WERI-Rb-1 (cell line): Measurements from ENCODE around the gene DPEP2NB.

Experiments used
- DNase-seq: peaks from one replicate; pipeline ENCODE4 v3.0.0-alpha.2; 2020
- H3K27ac ChIP-seq: fragments of 250-450 bp; sonication (Bioruptor Pico); 2 replicates; pipeline ENCODE4 v1.5.1; 2020; ENCODE audit warnings: mild to moderate bottlenecking, moderate library complexity
- H3K27me3 ChIP-seq: fragments of 250-450 bp; sonication (Bioruptor Pico); 2 replicates; pipeline ENCODE4 v1.5.1; 2021; ENCODE audit warnings: mild to moderate bottlenecking, low read depth, moderate library complexity; ENCODE audit not compliant: insufficient read depth, severe bottlenecking
- H3K36me3 ChIP-seq: fragments of 250-450 bp; sonication (Bioruptor Pico); 2 replicates; pipeline ENCODE4 v1.5.1; 2020; ENCODE audit warnings: mild to moderate bottlenecking, moderate library complexity
- H3K4me3 ChIP-seq: 2 replicates; pipeline ENCODE4 v1.5.1; 2011; ENCODE audit warnings: low read depth, mild to moderate bottlenecking, control low read depth, low read length
- H3K9me3 ChIP-seq: fragments of 250-450 bp; sonication (Bioruptor Pico); 2 replicates; pipeline ENCODE4 v1.5.1; 2021; ENCODE audit warnings: mild to moderate bottlenecking, moderate library complexity; ENCODE audit not compliant: severe bottlenecking
- TF ChIP-seq, protein P1 (sequence below): IDR thresholded peaks from 2 replicates; pipeline ENCODE4 v1.5.1; 2011; ENCODE audit warnings: low read depth, mild to moderate bottlenecking, control low read depth, inconsistent platforms, low read length

The DPEP2NB gene

DNA sequence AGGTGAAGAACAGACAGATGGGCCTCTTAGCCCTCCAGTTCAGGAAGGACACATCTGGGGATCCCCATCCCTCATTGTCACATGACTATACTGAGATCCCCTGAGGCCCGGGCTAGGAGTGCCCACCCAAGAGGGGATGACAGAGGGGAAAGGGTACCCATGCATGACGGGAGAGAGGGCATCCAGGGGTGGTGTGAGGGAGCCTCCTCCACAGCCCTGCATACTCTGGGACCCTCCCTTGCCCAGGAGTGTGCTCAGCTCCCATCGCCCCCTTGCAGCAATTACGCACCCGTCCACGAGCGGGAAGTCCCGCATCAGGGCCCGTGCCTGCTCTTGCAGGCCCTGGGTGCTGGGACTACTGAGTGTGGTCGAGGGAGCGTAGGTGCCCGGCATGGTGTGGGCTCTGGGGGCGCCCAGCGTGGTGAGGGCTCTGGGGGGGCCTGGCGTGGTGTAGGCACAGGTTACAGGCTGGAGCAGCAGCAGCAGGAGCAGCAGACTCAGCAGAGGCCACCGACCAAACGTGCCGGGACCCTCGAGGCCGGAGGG lies 23.0 kb downstream of the DPEP2NB start:
- no peaks in the 10 kb centered on the region for H3K27me3 ChIP-seq
- TF ChIP-seq, protein P1, sequence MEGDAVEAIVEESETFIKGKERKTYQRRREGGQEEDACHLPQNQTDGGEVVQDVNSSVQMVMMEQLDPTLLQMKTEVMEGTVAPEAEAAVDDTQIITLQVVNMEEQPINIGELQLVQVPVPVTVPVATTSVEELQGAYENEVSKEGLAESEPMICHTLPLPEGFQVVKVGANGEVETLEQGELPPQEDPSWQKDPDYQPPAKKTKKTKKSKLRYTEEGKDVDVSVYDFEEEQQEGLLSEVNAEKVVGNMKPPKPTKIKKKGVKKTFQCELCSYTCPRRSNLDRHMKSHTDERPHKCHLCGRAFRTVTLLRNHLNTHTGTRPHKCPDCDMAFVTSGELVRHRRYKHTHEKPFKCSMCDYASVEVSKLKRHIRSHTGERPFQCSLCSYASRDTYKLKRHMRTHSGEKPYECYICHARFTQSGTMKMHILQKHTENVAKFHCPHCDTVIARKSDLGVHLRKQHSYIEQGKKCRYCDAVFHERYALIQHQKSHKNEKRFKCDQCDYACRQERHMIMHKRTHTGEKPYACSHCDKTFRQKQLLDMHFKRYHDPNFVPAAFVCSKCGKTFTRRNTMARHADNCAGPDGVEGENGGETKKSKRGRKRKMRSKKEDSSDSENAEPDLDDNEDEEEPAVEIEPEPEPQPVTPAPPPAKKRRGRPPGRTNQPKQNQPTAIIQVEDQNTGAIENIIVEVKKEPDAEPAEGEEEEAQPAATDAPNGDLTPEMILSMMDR, result no peak
- no peak for DNase-seq
- no peaks in the 10 kb centered on the region for H3K9me3 ChIP-seq
- no peak overlapping the region for H3K27ac ChIP-seq
- H3K36me3 ChIP-seq, result no peaks in the 10 kb centered on the region
- no peak overlapping the region for H3K4me3 ChIP-seq

DNA sequence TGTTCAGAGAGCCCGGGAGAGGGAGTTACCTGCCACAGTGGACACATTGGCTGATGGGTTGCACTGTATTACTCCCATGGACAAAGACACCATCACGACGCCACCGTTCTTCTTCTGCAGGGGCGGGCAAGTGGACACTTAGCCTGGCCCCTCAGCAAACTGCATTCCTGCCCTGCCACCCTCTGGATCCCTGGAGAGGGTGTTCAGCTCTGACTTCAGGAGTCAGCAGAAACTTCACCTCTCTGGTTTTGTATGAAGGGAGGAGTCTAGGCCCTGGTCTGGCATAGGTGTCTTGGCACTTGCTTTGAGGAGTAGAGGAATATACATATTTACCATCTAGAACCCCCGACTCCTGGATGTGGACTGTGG lies 25.7 kb downstream of the DPEP2NB start:
- no peak overlapping the region for H3K27ac ChIP-seq
- no peaks in the 10 kb centered on the region for H3K9me3 ChIP-seq
- H3K27me3 ChIP-seq, result no peaks in the 10 kb centered on the region
- DNase-seq, result no peak
- no peaks in the 10 kb centered on the region for H3K36me3 ChIP-seq
- TF ChIP-seq, protein P1, result 0 out of 2 replicates have a peak, but pooled peaks have one; percentile 20
- no peak overlapping the region for H3K4me3 ChIP-seq

DNA sequence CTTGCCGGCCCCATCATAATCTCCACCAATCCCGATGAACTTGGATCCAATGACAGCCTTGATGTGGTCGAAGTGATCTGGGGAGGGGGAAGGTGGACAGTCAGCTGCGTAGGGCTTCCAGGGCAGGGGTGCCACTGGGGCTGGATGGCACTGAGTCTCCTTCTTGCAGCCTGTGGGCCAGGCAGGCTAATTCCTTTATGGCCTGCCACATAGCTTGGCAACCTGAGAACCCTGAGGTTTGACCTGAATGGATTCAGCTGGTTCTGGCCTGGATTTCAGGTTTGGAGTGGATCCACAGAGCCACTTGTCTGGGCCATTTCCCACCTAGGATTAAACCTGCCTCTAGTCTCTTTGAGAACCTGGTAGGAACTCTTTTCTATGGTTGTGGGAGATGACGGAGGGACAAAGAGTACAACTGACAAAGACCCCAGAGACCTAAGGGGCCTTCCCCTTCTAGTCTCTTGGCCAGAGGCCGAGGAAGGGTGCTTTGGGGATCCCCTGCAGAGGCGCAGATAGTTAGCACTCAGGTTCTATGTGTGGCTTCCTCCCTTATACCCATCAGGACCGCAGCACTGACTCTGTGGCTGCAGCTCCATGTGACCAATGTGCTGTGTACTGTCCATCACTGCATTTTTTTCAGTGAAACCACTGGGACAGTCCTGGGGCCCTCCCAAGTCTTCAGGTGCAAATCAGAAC lies 26.2 kb downstream of the DPEP2NB start:
- no peaks in the 10 kb centered on the region for H3K9me3 ChIP-seq
- no peak for DNase-seq
- no peaks in the 10 kb centered on the region for H3K27me3 ChIP-seq
- no peaks in the 10 kb centered on the region for H3K36me3 ChIP-seq
- TF ChIP-seq, protein P1, result no peak
- no peak overlapping the region for H3K4me3 ChIP-seq
- no peak overlapping the region for H3K27ac ChIP-seq

DNA sequence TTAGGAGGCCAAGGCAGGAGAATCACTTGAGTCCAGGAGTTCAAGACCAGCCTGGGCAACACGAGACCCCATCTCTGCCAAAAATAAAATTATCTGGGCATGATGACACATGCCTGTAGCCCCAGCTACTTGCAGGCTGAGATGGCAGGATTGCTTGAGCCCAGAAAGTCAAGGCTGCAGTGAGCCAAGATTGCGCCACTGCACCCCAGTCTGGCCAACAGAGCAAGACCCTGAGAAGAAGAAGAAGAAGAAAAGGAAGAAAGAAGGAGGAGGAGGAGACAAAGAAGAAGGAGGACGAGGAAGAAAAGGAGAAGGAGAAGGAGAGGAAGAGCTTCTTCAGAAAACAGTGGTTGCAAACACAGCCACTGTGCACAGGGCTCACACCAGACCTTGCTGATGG lies 27.0 kb downstream of the DPEP2NB start:
- TF ChIP-seq, protein P1, result no peak
- no peak for DNase-seq

DNA sequence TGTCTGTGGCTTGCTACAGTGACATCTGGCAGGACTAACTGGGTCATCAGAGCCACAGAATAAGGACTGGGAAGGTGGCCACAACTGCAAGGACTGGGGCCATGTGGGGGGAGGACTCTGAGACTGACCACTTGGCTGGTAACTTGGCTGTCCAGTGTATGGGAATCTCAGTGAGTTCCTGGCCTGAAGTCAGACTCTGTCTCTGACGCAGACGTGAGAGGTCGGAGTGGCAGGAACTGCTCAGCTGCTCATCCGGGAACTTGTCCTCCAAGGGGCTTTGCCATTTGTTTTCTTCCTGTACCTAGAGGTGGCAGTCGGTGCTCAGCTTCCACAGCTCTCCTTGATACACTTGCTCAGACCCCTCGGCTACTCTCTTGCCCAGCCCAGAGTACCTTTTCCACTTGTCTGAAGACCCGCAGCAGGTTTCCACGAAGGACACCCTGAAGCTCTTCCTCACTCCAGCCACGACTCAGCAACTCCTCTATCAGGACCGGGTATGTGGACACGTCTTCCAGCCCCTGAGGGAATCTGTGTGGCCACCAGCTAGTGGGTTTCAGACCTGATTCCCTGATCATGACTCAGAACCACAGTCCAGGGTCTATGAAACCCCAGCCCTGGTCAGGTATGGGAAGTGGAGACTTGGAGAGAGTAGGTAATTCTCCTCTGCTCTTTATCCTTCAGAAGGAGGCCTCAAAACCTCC lies 28.1 kb downstream of the DPEP2NB start:
- H3K27me3 ChIP-seq, result no peaks in the 10 kb centered on the region
- no peak for DNase-seq
- TF ChIP-seq, protein P1, result no peak
- H3K36me3 ChIP-seq, result no peaks in the 10 kb centered on the region
- H3K4me3 ChIP-seq, result no peak overlapping the region
- H3K27ac ChIP-seq, result no peak overlapping the region
- H3K9me3 ChIP-seq, result no peaks in the 10 kb centered on the region

More for the DNA sequence above, 27.0 kb downstream of the DPEP2NB start:
- no peak overlapping the region for H3K4me3 ChIP-seq
- H3K27me3 ChIP-seq, result no peaks in the 10 kb centered on the region
- H3K36me3 ChIP-seq, result no peaks in the 10 kb centered on the region
- no peaks in the 10 kb centered on the region for H3K9me3 ChIP-seq
- no peak overlapping the region for H3K27ac ChIP-seq
